ENCODE results near the gene IGBP1. TPM values are rescaled to one million over a fixed set of nuclear protein-coding genes. Genes with fewer than 3 reads are reported as not detected.
"Not testable (repeated sequence)": the region's sequence is repeated elsewhere in the genome, so short reads cannot be mapped to it uniquely, and the experiment has no call there.

Gene IGBP1
- total RNA-seq (2014; rRNA removed; shearing (Covaris generic)), result 98.8 and 107 TPM in 2 replicates

DNA sequence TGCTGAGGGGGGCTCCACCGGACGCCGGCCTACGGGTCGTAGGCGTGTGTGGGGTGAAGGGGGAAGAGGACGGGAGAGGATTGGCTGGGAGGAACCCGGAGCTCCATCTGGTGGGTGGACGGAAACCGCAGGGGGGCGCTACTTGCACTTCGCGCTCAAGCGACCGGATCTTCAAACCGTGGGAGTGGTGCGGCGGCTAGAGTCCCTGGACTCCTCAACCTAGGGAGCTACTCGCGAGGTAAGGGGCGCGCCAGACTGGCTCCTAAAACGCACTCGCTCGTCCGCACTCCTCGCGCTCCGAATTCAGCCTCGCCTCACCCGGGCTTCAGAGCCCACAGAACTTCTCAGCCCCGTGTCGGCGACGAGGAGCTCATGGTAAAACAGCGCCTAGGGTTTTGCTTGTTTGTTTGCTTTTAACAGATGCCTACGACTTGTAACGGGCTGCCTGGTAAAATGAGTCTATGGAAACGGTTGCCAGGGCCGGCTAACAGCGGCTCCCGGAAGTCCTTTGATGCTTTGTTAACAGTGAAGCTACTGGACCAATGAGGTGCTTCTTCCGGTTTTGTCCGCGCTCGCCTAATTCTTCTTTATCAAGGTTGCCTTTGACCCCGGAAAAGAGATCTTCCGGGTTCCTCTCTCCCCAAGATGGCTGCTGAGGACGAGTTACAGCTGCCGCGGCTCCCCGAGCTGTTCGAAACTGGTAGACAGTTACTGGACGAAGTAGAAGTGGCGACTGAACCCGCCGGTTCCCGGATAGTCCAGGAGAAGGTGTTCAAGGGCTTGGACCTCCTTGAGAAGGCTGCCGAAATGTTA, at the start of gene IGBP1:
Gene IGBP1 (plus strand): TSS at position 145 of the 813 bp plus-strand sequence. CDS start 501 bp downstream, at position 646.
- peak; percentile 96 for DNase-seq (ENCODE audit: low read depth)

DNA sequence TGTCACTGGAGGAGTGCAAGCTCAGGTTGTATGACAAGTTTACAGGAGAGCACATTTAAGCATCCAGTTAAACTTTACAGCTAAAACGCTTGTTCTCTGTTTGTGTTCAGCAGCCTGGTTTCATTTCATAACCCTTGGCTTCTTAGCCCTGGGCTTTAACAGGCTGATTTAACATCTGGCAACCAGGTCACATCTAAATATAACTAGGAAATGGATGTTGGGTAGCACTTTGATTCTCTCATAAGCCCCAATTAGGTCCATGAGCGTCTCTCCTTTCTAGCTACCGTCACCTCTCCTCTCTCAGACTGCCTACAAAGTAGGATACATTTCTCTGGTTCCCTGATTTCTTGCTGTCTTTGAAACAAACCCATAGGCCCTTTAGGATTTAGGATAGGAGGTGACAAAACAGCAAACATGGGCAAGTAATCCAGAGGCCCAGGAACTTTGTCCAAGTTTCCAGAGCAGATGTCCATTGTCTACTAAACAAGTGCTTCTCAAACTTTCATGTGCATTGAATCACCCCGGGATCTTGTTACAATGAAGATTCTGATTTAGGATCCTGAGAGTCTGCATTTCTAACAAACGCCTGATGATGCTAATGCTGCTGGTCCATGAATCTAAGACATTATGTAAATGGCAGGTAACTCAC, 48.5 kb upstream of the IGBP1 start:
- no peak for DNase-seq (ENCODE audit: low read depth)

DNA sequence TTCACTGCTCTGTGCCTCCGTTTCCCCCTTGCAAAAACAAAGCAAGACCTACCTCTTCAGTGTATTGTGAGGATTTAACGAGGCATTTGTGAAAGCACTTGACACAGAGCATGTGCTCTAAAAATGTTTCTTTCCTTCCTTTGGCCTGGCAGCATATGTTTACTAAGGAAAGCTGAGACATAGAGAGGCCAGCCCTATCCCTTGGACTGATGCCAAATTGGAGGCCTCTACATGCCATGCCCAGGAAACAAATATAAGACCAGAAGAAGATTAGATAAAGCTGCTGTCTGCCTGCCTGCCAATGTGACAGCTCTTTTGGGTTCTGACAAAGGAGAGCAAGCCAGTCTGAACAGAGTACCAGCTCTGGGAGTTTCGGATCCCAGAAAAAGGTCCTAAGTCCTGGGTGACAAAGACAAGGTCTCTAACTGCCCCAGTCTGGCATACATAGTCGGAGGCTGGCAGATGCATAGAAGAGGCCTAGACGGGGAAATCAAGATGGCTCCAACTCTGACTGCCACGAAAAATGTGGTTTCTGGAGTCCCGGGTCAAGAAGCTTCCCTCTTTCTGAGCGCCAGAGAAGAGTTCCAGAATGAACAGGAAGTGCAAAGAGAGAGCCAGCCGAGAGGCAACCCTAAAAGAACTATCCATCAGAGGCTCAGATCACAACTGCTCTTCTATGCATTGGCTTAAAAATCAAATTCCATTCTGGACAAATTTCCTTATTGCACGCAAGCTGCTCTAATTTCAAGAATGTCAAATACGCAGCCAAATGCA, 45.2 kb upstream of the IGBP1 start:
- no peak for DNase-seq (ENCODE audit: low read depth)

DNA sequence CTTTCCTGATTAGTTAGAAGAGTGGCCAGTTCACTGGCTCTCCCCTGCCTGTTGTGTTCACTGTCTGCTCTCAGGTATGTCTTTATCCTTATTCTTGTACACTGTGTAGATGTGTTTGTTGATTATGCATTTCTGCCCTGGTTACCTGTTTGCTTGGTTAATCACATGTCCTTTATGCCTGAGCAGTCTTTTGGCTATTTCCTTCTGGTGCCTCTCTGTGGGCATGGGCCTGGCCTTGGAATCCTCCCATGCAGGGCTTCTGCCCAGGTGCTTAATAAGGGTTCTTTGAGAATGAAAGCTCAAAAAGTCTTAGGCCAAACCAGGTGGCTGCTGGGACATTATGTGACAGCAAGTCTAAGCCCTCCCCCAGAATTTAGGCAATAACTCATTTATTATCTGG, 44.5 kb upstream of the IGBP1 start:
- no peak for DNase-seq (ENCODE audit: low read depth)

DNA sequence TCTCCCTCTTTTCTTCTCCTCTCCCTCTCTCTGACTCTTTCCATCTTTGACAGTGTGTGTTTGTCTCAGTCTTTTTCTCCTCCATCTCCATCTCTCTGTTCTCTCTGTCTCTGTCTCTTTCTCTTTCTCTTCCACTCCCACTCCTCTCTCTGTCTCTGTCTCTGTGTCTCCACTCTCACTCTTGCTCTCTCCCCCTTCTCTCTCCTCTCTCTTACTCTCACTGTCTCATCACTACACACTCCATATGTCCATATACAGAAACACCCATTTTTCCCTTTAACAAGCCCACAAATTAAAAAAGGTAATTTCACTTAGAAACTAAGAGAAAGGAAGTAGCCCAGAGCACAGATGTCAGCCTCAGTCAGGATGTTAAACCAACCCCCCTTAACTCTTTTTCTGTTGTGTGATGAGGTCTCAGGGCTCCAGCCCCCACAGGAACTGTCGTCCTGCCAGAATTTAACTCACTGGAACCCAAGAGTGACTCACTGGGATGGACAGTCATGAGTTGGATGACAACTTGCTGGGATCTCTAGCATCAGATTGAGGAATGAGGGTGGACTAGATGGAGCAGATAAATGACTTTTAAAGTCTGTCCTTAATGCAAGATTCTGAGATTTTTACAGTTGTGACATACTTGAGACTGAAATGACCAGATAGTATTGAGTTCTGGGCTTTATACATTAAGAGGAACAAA, 43.5 kb upstream of the IGBP1 start:
- DNase-seq (ENCODE audit: low read depth), result peak; percentile 4

DNA sequence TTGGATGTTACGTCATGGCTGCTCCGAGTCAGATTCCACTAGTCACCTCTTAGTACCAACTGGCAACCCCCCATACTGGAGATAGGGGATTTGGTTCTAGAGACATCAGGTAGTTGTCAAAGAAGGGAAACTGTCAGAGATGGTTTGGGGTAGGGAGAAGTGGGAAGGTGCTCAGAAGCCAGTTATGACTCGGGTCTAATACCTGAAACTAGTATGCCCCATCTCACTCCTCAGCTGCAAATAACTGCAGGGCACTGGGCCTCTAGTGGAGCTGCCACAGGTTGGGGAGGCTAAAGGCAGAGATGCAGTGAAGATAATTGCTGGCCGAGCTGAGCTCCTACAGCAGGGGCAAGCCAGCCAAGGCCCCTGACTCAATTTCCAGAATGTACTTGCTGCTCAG, 41.0 kb upstream of the IGBP1 start:
- DNase-seq (ENCODE audit: low read depth), result no peak

DNA sequence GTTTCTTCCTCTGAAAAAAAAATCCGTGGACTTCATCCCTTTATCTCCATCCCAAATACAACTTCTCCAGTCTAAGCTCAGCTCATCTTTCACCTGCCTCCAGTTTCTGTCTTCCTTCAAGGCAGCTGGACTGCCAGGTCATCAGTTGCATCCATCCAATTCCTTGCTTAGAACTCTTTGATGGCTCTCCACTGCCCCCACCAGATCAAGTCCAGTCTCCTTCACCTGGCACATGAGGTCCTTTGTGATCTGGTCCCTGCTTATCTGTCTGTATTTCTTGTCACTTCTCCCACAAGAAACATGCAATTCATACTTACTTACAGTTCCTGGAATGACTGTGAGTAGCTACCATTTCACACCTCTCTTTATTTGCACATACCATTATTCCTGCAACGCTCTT, 37.2 kb upstream of the IGBP1 start:
- DNase-seq (ENCODE audit: low read depth), result peak; percentile 8

DNA sequence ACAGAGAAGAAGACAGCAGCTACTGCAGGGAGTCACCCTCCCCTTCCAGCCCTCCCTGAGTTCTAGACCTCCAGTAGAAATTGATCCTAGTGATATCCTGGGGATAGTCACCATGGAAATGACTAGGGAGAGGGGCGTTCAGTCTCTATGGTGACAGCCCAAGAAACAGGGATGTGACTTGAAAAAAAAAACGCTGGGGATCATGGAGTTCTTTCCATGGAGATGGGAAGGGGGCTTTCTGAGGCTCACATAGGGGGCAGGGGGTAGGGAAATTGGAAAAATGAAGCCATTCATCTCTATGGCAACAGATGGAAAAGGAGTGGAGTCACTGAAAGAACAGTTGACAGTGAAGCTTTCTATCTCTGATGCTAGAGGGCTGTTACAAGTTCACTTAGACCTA, 28.0 kb upstream of the IGBP1 start:
- DNase-seq (ENCODE audit: low read depth), result no peak

DNA sequence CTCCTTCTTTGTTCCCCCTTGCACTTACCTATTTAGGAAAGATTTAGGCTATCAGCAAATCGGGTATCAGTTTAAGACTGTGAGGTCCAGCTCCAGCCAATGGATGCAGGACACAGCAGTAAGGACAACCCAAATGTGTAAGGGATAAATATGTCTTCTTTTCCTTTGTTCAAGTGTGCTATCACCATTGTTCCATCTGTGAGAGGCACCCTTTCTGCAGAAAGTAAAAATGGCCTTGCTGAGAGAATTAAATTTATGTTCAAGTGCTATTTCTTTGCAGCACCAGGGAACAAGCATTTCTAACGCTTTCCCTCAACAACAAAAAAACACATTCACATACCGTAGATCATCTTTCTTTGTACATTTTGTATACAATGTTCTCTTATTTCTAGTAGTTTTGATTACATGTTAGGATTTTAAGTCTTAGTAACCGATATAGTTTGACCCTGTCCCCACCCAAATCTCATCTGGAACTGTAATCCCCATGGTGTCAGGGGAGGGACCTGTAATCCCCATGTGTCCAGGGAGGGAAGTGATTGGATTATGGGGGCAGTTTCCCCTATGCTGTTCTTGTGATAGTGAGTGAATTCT, 21.7 kb upstream of the IGBP1 start:
- not testable (repeated sequence) for DNase-seq (ENCODE audit: low read depth)

DNA sequence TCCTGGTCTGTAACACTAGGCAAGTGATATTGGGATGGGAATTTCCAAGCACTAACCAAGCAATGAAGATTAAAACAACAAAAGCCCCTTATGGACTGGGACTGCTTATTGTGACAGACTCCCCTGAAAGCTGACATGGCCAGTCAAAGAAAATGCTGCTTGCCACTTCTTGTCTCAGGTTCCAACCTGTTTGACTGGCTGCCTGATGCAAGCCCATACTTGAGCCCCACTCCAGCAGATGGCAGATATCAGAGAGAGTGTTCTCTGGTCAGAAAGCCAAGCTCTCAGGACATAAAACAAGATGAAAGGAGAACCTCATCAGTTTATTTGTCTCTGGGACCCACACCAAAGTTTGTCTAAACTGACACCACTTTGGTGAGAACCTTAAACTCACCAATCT, 15.5 kb upstream of the IGBP1 start:
- no peak for DNase-seq (ENCODE audit: low read depth)

DNA sequence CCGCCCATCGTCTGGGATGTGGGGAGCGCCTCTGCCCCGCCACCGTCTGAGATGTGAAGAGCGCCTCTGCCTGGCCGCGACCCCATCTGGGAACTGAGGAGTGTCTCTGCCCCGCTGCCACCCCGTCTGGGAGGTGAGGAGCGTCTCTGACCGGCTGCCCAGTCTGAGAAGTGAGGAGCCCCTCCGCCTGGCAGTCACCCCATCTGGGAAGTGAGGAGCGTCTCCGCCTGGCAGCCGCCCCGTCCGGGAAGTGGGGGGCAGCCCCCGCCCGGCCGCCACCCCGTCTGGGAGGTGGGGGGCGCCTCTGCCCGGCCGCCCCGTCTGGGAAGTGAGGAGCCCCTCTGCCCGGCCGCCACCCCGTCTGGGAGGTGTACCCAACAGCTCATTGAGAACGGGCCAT, 10.2 kb upstream of the IGBP1 start:
- DNase-seq (ENCODE audit: low read depth), result not testable (repeated sequence)

DNA sequence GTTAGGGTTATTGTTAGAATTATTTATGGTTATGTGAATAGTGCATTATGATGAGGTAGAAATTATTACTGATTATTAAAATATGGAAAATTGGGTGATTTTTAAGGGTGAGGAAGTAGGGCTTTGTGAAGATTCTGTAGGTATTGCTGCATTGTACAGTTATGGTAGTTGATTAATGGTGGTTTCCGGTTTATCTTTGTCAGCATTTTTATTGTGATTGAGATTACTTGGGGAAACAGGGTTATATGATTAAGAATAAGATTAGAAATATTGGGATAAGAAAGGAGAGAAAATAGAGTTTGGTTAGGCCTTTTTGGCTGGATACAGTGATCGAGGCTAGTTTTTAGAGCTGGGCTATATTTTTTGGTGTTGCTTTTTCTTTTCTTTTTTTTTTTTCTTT, 8.6 kb upstream of the IGBP1 start:
- DNase-seq (ENCODE audit: low read depth), result no peak

DNA sequence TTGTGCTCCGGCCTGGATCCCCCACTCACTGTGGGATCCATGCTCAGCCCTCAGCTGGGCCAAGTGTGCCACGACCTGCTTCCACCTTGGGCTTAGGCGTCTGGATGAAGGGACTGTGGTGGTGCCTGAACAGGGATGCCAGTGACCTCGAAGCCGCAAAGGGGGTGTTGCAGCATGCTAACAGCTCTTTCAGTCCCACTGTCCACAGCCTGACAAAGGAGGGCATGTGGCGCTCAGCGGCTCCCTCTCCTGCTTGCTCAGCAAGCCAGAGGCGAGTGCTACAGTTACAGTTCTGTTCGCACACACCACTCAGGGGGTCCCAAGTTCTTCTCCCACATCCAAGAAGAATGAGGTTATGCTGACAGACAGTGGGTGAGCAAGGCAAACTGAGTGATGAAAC, 5.2 kb upstream of the IGBP1 start:
- DNase-seq (ENCODE audit: low read depth), result no peak

DNA sequence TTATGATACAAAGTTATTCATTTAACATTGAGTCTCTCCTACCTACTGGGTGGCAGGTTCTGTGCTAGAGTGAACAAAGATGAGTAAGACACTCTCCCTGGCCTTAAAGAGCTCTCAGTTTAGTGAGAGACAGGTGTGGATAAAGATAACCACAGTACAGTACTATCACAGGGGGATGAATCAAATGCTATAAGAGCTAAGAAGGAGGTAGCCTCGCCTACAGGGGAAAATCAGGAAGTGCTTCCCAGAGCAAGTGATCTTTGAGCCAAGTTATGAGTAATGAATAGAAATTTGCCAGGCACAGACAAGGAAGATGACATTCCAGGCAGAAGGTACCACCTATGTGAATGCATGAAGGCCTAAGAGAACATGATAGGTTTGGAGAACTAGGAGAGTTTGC, 3.4 kb upstream of the IGBP1 start:
- DNase-seq (ENCODE audit: low read depth), result peak; percentile 25

DNA sequence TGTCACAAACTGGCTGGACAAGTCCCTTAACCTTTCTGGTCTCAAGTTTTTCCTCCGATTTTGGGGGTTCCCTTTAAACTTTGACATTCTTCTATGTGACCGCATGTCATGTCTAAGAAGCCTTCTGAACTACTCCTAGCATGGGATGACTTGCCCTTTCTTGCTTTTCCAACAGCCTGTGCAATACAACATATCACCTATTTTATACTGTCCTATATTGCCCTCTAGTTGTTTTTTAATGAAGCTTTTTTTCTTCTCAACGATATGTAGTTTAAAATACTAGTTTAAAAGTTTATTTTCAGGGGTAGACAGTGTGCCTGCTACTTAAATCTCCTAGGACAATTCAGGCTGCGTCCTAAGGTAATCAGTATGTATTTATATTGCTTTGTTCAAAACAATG, 1.0 kb upstream of the IGBP1 start:
- DNase-seq (ENCODE audit: low read depth), result peak; percentile 15

DNA sequence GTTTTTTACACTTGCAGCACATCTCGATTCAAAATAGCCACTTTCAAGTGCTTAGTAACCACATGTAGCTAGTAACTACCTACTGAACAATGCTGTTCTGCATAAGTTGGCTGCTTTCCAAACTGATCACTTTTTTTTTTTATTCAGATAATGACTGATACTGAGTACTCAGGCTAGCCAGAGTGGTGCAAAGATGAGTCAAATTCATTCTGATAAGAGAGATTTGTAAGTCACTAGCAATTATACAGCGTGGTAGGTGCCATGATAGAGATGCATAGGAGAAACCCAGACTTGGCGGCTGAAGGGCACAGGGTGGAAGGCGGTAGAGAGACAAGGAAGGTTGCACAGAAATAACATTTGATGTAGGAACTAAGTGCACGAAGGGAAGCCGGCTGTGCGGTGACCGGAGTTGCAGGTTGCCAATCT, 357 bp upstream of the IGBP1 start:
- no peak for DNase-seq (ENCODE audit: low read depth)

DNA sequence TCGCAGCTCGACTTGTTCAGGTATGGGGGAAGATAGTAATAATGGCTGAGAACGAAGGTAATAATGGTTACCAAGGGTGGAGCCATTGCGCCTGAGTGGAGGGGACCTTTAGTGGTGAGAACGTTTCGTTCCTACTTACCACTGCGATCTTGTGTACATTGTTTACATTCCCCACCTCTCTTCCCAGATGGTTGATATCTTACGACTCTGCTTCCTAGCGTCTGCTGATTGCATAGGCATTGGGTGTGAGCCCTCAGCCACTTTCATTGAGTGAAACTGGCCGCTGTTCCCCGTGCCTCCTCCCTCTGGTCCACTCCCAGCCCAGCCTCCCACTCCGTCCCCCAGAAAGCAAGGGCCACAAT, 850 bp downstream of the IGBP1 start:
- no peak for DNase-seq (ENCODE audit: low read depth)

DNA sequence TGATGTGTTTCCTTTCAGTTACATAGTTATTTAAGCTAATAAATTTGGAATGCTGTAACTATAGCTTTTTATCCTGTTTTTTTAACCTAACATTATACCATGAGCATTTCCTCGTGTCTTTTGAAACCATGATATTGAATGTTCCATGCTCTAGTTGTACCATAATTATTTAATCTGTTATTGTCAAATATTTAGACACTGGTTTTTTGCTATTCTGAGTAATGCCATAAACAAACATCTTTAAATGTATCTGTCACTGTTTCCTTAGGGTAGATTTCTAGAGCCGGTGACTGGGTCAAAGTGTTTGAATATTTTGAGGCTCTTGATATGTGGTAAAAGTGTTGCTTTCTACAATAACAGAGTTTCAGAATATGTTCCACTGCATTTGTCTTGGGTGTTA, 5.4 kb downstream of the IGBP1 start:
- no peak for DNase-seq (ENCODE audit: low read depth)

DNA sequence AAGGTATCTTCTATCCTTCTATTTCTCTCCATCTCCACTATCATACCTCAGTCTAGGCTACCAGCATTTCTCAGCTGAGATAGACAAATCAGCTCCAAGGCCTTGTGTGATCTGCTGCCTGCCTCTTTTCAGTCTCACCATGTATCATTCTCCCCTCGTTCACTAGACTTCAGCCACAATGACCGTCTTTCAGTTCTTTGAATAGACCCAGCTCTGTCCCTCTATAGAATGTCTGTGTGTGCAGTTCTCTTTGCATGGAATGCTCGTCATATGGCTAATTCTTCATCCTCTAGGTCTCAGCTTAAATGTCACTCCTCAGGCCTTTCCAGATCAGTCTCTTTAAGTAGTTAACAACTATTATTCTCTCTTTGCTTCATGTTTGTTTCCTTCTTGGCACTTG, 6.5 kb downstream of the IGBP1 start:
- no peak for DNase-seq (ENCODE audit: low read depth)

DNA sequence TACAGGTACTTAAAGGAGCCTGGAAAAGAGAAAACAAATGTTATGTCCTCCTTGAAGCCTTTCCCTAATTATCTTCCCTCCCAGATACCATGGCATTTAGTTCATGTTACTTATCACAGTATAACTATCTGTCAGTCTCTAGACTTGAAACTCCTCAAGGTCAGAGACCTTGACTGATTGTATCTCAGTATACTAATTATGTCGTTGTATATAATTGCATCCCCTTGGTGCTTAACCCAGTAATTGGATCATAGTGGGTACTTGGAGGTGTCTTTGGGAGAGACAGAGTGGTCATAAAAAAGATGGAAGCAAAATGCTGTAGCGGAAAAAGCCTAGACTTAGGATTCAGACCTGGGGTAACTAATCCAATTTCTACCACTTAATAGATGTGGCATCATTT, 8.1 kb downstream of the IGBP1 start:
- no peak for DNase-seq (ENCODE audit: low read depth)
